Fibroblast of skin of abdomen (primary cell): ENCODE data around the gene LYPD4.
A peak's percentile ranks its signal among the peaks of the same experiment; 100 is the strongest.

Source experiments
- DNase-seq: peaks from one replicate; pipeline ENCODE4 v3.0.0-alpha.2; 2013

The LYPD4 gene

DNA sequence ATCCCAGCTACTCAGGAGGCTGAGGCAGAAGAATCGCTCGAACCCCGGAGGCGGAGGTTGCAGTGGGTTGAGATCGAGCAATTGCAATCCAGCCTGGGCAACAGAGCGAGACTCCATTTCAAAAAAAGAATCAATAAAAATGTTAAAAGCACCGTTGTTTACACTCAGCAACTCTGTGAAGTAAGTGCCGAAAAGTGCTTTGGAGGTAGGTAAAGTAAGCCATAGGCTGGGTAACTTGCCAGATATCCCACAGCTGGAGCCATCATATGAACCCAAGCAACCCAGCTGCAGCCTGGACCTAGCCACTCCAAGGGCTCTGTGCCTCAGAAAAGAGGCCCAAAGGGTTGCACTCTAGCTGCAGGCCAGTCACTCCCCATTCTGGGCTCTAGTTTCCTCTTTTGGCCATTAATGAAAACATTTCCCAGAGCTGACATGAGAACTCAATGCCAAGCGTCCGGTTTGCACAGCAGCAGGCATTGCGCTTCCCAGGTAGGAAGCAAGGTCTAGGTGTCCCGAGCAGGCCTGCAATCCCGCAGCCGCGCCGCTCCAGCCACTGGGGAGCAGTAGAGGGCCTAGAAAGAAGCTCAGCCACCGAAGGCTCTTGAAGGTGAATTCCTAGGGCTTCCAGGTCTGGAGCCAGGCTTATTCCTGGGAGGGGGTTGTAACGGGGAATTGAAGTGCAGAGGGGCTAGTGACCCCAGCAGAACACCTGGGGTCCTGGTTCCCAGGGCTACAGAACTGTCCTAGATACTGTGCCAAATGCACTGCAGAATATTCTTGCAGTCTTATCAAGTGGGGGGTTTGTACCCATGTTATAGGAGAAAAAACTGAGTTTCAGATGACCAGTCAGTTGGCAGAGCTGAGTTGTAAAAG, 28.5 kb upstream of the LYPD4 start:
- DNase-seq, result peak; percentile 53

GRCh38 chr19:41872384-41872774, 27.9 kb upstream of the LYPD4 start:
- no peak for DNase-seq

DNA sequence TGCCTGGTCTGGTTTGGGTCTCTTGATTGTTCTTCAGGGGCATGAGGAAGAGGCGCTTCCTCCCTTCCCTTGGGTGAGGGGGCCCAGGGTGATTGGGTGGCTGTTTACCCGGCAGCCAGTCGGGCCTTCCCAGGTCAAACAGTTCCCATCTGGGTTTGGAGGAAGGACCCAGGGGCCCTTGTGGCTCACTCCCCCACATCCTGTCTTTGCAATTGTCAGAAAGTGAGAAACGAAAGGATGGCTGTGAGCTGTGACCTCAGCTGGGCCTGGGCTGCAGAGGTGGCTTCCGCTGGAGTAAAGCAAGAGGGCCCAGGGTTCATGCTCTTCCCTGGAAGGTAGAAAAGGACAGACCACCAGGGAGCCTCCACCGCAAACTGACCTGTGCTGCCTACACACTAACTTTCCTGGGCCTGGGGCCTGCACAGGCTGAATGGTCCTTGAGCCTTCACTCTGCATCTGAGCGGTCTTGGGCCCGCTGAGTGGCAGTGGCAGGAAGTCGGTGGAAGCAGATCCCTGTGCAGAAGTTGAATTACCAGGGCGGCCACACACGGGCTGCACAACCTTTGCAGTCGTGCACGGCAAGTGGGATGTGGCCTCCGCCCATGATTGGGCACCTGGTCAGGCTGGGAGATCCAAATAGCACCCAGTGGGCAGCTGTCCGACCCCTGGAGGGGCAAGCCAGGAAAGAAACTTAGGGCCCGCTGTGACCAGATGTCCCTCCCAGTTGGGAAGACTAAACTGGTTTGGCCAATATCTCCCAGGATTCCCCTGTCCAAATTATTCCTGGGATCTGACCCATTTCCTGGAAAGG, 27.3 kb upstream of the LYPD4 start:
- no peak for DNase-seq

DNA sequence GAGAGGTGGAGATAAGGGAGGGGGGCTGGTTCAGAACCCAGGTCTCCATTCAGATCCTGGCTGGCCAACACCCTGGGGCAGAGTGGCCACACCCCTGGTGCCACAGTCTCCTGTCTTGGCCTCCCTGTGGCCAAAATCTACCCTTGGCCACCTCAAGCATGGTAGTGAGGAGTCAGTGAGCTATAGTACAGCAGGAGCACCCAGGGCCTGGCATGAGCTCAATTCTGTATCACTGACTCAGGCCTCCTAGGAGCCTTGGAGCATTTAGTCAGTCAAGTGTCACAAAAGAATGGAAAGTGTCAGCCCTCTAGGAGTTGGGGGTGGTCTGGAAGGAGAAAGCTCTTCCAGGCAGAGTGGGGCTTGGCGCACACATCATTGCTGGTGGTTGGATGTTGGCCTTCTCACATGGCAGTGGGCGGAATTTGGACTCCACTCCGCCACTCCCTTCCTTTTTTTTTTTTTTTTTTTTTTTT, 26.0 kb upstream of the LYPD4 start:
- peak; percentile 31 for DNase-seq

DNA sequence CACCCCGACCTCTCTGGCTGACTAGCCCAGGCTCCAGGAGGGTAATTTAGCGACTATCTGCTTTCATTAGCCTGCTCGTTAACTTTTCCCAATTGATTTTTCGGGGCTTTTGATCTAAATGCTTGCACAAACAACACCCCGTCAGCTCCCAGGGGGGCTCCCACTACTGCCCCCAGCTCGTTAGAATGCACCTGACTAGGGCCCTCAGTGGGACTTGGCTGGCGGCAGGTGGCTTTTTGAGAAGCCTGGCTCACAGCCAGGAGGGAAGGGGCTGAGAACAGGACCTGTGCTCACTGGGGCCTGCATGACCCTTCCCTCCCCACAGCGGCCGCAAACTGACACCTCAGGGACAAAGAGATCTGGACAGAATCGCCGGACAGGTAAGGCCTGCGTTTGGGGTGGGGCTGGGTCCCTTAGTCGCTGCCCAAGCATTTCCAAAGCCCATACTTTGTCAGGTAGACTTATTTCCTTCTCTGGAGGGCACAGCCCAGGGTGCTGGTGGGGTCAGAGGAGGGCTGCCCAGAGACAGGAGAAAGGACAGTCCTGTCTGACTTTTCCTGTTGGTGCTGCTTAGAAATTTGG, 25.0 kb upstream of the LYPD4 start:
- DNase-seq, result no peak

DNA sequence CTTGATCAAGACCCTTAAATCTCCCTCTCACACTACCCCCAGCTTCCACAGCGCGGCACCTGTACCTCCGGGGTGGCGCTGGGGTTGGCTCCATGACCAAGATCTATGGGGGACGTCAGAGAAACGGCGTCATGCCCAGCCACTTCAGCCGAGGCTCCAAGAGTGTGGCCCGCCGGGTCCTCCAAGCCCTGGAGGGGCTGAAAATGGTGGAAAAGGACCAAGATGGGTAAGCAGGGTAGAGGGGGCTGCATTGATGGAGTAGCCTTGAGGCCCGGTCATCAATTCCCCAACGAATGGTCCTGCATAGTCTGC, 24.5 kb upstream of the LYPD4 start:
- DNase-seq, result no peak

GRCh38 chr19:41868120-41868988, 23.9 kb upstream of the LYPD4 start:
- no peak for DNase-seq

- no peak for DNase-seq
Observed at GRCh38 chr19:41866284-41866683, 21.8 kb upstream of the LYPD4 start.

DNA sequence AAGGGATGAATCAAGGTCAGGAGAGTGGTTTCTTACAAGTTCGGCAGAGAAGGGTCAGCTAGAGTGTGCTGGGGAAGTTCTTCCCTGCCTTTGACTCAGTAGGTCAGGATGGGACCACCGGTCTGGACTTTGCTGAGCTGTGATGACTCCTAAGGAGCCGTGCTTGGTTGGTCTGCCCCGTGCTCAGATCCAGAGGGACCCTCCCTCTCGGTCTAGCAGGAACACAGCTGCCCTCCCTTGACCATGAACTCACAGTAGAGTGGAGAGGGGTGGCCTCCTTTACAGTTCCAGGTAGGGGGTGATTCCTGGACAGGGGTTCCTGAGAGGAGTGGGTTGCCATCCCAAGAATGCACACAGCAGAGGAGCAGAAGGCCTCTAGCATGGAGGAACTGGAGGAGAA, 19.9 kb upstream of the LYPD4 start:
- DNase-seq, result no peak

GRCh38 chr19:41863209-41863931, 18.9 kb upstream of the LYPD4 start:
- DNase-seq, result no peak

- no peak for DNase-seq
Observed at GRCh38 chr19:41862445-41862986, 18.0 kb upstream of the LYPD4 start.

GRCh38 chr19:41861846-41862245, 17.4 kb upstream of the LYPD4 start:
- DNase-seq, result no peak

DNA sequence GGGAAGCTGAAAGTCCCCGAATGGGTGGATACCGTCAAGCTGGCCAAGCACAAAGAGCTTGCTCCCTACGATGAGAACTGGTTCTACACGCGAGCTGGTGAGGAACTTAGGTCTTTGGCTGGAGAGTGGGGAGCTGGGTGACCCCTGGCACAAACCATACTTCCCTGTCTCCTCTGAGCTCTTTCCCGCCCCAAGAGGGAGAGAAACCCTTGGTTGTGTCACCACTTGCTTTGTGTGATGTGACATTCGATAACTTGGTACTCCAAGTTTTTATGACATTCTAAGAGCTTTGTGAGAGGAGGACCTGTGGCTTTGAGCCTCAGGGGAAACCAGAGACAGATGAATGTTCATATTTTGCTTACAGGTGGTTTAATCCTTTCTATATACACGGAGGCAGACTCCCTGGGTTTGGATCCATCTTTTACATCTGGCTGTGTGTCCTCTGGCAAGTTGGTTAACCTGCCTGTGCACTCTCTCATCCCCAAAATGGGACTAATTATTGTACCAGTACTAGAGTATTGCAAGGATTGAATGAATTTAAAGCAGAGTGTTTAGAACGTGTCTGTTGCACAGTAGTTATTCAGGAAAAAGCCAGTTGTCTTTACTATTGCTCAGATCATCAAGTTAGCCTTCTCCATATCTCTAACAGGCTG, 16.8 kb upstream of the LYPD4 start:
- DNase-seq, result no peak

- DNase-seq, result no peak
Observed at GRCh38 chr19:41860419-41861115, 16.1 kb upstream of the LYPD4 start.

GRCh38 chr19:41859618-41860418, 15.3 kb upstream of the LYPD4 start, which contains the start of gene RPS19:
RPS19 (plus strand) TSS chr19:41860255; CDS start chr19:41860775, 520 bp downstream.
- DNase-seq, result peak; percentile 98

DNA sequence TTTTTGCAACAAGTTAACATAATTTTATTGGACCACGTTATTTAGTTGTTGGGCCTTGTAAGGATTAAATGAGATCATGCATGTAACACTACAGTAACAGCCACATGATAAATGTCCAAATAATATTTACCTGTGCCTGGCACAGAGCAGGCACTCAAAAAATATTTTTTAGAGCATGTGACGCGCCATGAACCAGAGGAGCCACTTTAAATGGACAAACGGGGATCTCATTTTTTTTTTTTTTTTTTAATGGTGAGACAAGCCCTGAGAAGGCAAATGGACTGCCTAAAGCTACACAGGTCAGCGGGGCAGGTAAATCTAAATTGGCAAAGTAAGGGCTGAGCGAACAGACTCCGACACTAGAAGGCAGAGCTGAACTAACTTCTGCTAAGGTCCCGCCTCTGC, 14.7 kb upstream of the LYPD4 start:
- no peak for DNase-seq

DNA sequence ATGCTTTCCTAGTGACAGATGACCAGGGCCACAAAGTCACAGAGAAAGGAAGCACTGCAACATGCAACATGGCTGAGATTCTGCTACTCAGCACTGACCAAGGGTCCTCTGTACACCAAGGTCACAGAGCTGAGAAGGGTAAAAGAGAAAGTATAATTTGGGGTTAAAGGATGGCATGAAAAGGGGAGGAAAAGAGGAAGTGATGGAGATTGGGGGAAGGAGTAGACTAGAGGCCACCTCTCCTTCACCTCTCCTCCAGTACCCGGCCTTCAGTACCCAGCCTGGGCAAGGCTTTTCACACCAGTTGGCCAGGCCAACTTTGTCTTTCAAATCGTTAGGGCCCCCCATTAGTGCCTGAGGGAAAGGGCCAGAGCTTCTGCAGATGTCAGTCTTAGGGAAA, 9.3 kb upstream of the LYPD4 start:
- no peak for DNase-seq

GRCh38 chr19:41853344-41853743, 8.9 kb upstream of the LYPD4 start:
- no peak for DNase-seq

DNA sequence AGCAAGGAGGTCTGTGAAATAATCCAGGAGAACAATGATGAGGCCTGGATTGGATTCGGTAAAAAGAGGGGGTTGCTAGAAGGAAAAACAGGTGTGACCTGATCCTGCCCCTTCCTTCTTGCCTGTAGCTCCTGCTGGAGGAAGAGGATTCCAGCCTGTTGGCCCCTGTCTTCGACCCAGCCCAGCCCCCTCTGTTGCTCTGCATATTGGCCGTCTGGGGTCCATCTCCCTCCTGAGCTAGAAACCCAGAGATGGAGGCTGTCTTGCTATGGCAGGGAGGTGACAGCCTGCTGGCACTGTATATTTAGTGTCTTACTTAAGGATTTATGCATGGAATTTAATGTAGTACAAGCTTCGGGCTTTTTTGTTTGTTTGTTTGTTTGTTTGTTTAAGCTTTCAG, 7.0 kb upstream of the LYPD4 start:
- no peak for DNase-seq
